A172 (cell line): ENCODE results near the gene PRUNE1. TPM values are rescaled to one million over a fixed set of nuclear protein-coding genes. Genes with fewer than 3 reads are reported as not detected.

Experiments used
- DNase-seq: peaks from one replicate; pipeline ENCODE4 v3.0.0-alpha.2; 2015; ENCODE audit warnings: low spot score
- total RNA-seq: library from RNA; depleted of rRNA; stranded (reverse); fragments of >200 nt; shearing (Covaris generic); gene quantifications from 2 replicates; pipeline ENCODE4 v1.2.3, GENCODE V29; 2014

PRUNE1 gene
- total RNA-seq, 1 experiment from 2014 or later, result 18.8 TPM

- DNase-seq, result no peak
Measured at GRCh38 chr1:151049458-151049857, 41.2 kb downstream of the PRUNE1 start.

- no peak for DNase-seq
Measured at GRCh38 chr1:151050051-151050688, 41.9 kb downstream of the PRUNE1 start.

- no peak for DNase-seq
Measured at GRCh38 chr1:151051356-151052009, 43.2 kb downstream of the PRUNE1 start.

- no peak for DNase-seq
Measured at GRCh38 chr1:151054971-151055547, 46.8 kb downstream of the PRUNE1 start.

GRCh38 chr1:151055581-151055980 lies 47.3 kb downstream of the PRUNE1 start:
- DNase-seq, result no peak

GRCh38 chr1:151056149-151056548 lies 47.9 kb downstream of the PRUNE1 start:
- DNase-seq, result no peak

GRCh38 chr1:151058692-151059091 lies 50.4 kb downstream of the PRUNE1 start:
- peak; percentile 39 for DNase-seq

- peak; percentile 88 for DNase-seq
Measured at GRCh38 chr1:151059109-151060006, 51.1 kb downstream of the PRUNE1 start, which contains the start of gene CDC42SE1. CDC42SE1 (minus strand) TSS chr1:151059622; CDS start chr1:151055730, 3,892 bp downstream.

GRCh38 chr1:151060007-151060656 lies 51.9 kb downstream of the PRUNE1 start, which contains the start of gene MLLT11:
MLLT11 (plus strand) TSS chr1:151060397; CDS start chr1:151067225, 6,828 bp downstream.
- DNase-seq, result peak; percentile 91

GRCh38 chr1:151060657-151061421 lies 52.6 kb downstream of the PRUNE1 start:
- peak; percentile 74 for DNase-seq

GRCh38 chr1:151061704-151062103 lies 53.5 kb downstream of the PRUNE1 start:
- no peak for DNase-seq

GRCh38 chr1:151062741-151063371 lies 54.6 kb downstream of the PRUNE1 start:
- DNase-seq, result peak; percentile 94

GRCh38 chr1:151065089-151065645 lies 56.9 kb downstream of the PRUNE1 start:
- no peak for DNase-seq

- DNase-seq, result no peak
Measured at GRCh38 chr1:151067185-151067584, 58.9 kb downstream of the PRUNE1 start.

- no peak for DNase-seq
Measured at GRCh38 chr1:151069103-151069486, 60.8 kb downstream of the PRUNE1 start.

- DNase-seq, result peak; percentile 76
Measured at GRCh38 chr1:151070474-151071276, 62.4 kb downstream of the PRUNE1 start, which contains the start of gene GABPB2. GABPB2 (plus strand) TSS chr1:151070761; CDS start chr1:151088190, 17,429 bp downstream.

- DNase-seq, result no peak
Measured at GRCh38 chr1:151072224-151072623, 64.0 kb downstream of the PRUNE1 start.
